Neural cell (in vitro differentiated cells): ENCODE results near the gene RABL6. TPM values are rescaled to one million over a fixed set of nuclear protein-coding genes. Genes with fewer than 3 reads are reported as not detected.

Experiments
- H2AFZ ChIP-seq: fragments of 200-600, 300-800 bp; sonication (generic), shearing (Covaris generic); 2 replicates; pipeline ENCODE4 v1.6.0; 2014; ENCODE audit warnings: low read depth, mild to moderate bottlenecking, antibody characterized with exemption, low read length, moderate library complexity
- H3F3A ChIP-seq: fragments of 200-600 bp; shearing (Covaris generic); 2 replicates; pipeline ENCODE4 v1.6.1; 2016; ENCODE audit warnings: mild to moderate bottlenecking, moderate library complexity, mixed read lengths, antibody characterized with exemption, low read length; ENCODE audit not compliant: insufficient read depth, poor library complexity, severe bottlenecking
- H3K27ac ChIP-seq: fragments of 200-600, 300-800 bp; sonication (generic), shearing (Covaris generic); 2 replicates; pipeline ENCODE4 v1.5.1; 2014; ENCODE audit warnings: mild to moderate bottlenecking, low read length, moderate library complexity
- H3K27me3 ChIP-seq: fragments of 300-800, 200-600 bp; sonication (generic), shearing (Covaris generic); 2 replicates; pipeline ENCODE4 v1.6.0; 2014; ENCODE audit warnings: mild to moderate bottlenecking, low read depth, low read length, moderate library complexity; ENCODE audit not compliant: insufficient read depth
- H3K36me3 ChIP-seq: fragments of 300-800, 200-600 bp; sonication (generic), shearing (Covaris generic); 2 replicates; pipeline ENCODE4 v1.5.1; 2014; ENCODE audit warnings: mild to moderate bottlenecking, antibody characterized with exemption, low read length, moderate library complexity; ENCODE audit not compliant: insufficient read depth
- H3K4me2 ChIP-seq: fragments of 300-800, 200-600 bp; sonication (generic), shearing (Covaris generic); 2 replicates; pipeline ENCODE4 v1.6.0; 2014; ENCODE audit warnings: mild to moderate bottlenecking, low read length
- H3K4me3 ChIP-seq: fragments of 300-800, 200-600 bp; sonication (generic), shearing (Covaris generic); 2 replicates; pipeline ENCODE4 v1.5.1; 2014; ENCODE audit warnings: mild to moderate bottlenecking, low read length, moderate library complexity
- H3K79me2 ChIP-seq: fragments of 200-600 bp; shearing (Covaris generic); replicated peaks from 2 replicates; pipeline ENCODE4 v1.6.0; 2014; ENCODE audit warnings: mild to moderate bottlenecking, low read length, moderate library complexity; ENCODE audit not compliant: insufficient read depth
- H3K9ac ChIP-seq: fragments of 300-800, 200-600 bp; sonication (generic), shearing (Covaris generic); 2 replicates; pipeline ENCODE4 v1.6.1; 2016; ENCODE audit warnings: mild to moderate bottlenecking, low read length, mixed read lengths
- H3K9me2 ChIP-seq: fragments of 200-600 bp; shearing (Covaris generic); 2 replicates; pipeline ENCODE4 v1.6.1; 2016; ENCODE audit warnings: mild to moderate bottlenecking, low read length, mixed read lengths; ENCODE audit not compliant: insufficient read depth
- H3K9me3 ChIP-seq: fragments of 200-600, 300-800 bp; sonication (generic), shearing (Covaris generic); 2 replicates; pipeline ENCODE4 v1.6.1; 2016; ENCODE audit warnings: mild to moderate bottlenecking, mixed run types, low read length, moderate library complexity, mixed read lengths
- H4K20me1 ChIP-seq: fragments of 200-600 bp; shearing (Covaris generic); 2 replicates; pipeline ENCODE4 v1.6.1; 2016; ENCODE audit warnings: mild to moderate bottlenecking, mixed run types; ENCODE audit not compliant: insufficient read depth
- EP300 ChIP-seq: fragments of 450-650 bp; conservative IDR thresholded peaks from 2 replicates; pipeline ENCODE4 v1.6.1; 2014; ENCODE audit warnings: antibody characterized with exemption, mild to moderate bottlenecking, moderate library complexity; ENCODE audit not compliant: poor library complexity, severe bottlenecking
- EZH2 ChIP-seq: fragments of 200-600, 300-800 bp; shearing (Covaris generic), sonication (generic); IDR thresholded peaks from 2 replicates; pipeline ENCODE4 v1.6.1; 2014; ENCODE audit warnings: antibody characterized with exemption, low read length, borderline replicate concordance, mild to moderate bottlenecking; ENCODE audit not compliant: insufficient read depth, poor library complexity, severe bottlenecking
- MXI1 ChIP-seq: fragments of 450-650 bp; conservative IDR thresholded peaks from 2 replicates; pipeline ENCODE4 v1.6.1; 2014; ENCODE audit warnings: antibody characterized with exemption, mild to moderate bottlenecking; ENCODE audit not compliant: poor library complexity, severe bottlenecking
- POLR2AphosphoS5 ChIP-seq: IDR thresholded peaks from 2 replicates; pipeline ENCODE4 v1.6.1; 2012
- RAD21 ChIP-seq: fragments of 450-650 bp; conservative IDR thresholded peaks from 2 replicates; pipeline ENCODE4 v1.6.1; 2014; ENCODE audit warnings: antibody characterized with exemption, mild to moderate bottlenecking, moderate library complexity
- SMC3 ChIP-seq: fragments of 450-650 bp; conservative IDR thresholded peaks from 2 replicates; pipeline ENCODE4 v1.6.1; 2014; ENCODE audit warnings: antibody characterized with exemption, mild to moderate bottlenecking, moderate library complexity; ENCODE audit not compliant: poor library complexity
- TAF1 ChIP-seq: IDR thresholded peaks from 2 replicates; pipeline ENCODE4 v1.6.1; 2012; ENCODE audit warnings: low read depth
- polyA plus RNA-seq: library from polyadenylated mRNA; depleted of rRNA; stranded (reverse); fragments of >200 nt; gene quantifications from 2 replicates; pipeline ENCODE4 v1.2.3, GENCODE V29; 2014
- TF ChIP-seq, protein P1 (sequence below): fragments of 450-650 bp; IDR thresholded peaks from 2 replicates; pipeline ENCODE4 v1.5.1; 2014; ENCODE audit warnings: antibody characterized with exemption, mild to moderate bottlenecking, moderate library complexity; ENCODE audit not compliant: poor library complexity, severe bottlenecking
- TF ChIP-seq, protein P2 (sequence below): IDR thresholded peaks from 2 replicates; pipeline ENCODE4 v1.6.1; 2012; ENCODE audit warnings: borderline replicate concordance

Gene RABL6
- polyA plus RNA-seq, 1 donor from 2014 or later = 46.4 TPM

DNA sequence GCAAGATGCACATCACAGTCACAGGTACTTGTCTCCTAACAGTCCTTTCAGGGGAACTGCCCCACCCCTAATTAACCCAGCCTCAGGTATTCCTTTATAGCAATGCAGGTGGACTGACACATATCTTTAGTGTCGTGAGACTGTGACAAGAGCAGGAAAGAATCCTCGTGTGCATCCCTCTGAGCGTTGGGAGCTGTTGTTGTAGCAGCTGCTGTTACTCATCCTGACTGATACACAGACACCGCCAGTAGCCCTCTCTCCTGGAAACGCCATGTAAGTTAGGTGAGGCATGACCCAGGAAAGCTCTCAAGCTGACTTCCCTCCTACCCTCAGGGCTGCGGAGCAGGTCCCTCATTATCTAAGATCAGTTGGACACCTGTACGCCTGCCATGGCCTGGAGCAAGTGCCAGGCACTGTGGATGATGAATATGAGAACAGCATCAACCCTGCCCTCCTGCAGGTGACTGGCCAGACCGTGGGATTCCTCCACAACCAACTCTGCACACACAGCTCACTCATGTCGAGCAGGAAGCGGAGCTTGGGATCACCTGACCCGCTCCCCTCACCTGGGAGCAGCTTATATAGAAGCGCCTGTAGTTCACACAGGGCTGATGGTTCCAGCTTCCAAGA is 33.2 kb upstream of the RABL6 start:
- Histone ChIP-seq H4K20me1 (no peaks in the 10 kb centered on the region), H2AFZ (no peak overlapping the region), H3K36me3 (no peaks in the 10 kb centered on the region), H3F3A (no peaks in the 10 kb centered on the region), H3K9ac (no peak overlapping the region), H3K9me3 (no peaks in the 10 kb centered on the region), H3K4me3 (no peak overlapping the region), H3K4me2 (no peak overlapping the region), H3K27ac (no peak overlapping the region), H3K9me2 (no peaks in the 10 kb centered on the region), H3K79me2 (no peaks in the 10 kb centered on the region), H3K27me3 (no peaks in the 10 kb centered on the region)
- TF ChIP-seq EP300 = no peak
- TF ChIP-seq MXI1 = no peak
- TF ChIP-seq, protein P1, sequence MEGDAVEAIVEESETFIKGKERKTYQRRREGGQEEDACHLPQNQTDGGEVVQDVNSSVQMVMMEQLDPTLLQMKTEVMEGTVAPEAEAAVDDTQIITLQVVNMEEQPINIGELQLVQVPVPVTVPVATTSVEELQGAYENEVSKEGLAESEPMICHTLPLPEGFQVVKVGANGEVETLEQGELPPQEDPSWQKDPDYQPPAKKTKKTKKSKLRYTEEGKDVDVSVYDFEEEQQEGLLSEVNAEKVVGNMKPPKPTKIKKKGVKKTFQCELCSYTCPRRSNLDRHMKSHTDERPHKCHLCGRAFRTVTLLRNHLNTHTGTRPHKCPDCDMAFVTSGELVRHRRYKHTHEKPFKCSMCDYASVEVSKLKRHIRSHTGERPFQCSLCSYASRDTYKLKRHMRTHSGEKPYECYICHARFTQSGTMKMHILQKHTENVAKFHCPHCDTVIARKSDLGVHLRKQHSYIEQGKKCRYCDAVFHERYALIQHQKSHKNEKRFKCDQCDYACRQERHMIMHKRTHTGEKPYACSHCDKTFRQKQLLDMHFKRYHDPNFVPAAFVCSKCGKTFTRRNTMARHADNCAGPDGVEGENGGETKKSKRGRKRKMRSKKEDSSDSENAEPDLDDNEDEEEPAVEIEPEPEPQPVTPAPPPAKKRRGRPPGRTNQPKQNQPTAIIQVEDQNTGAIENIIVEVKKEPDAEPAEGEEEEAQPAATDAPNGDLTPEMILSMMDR = no peak
- no peak for TF ChIP-seq SMC3
- TF ChIP-seq TAF1 = no peak
- TF ChIP-seq EZH2 = no peak
- TF ChIP-seq, protein P2, sequence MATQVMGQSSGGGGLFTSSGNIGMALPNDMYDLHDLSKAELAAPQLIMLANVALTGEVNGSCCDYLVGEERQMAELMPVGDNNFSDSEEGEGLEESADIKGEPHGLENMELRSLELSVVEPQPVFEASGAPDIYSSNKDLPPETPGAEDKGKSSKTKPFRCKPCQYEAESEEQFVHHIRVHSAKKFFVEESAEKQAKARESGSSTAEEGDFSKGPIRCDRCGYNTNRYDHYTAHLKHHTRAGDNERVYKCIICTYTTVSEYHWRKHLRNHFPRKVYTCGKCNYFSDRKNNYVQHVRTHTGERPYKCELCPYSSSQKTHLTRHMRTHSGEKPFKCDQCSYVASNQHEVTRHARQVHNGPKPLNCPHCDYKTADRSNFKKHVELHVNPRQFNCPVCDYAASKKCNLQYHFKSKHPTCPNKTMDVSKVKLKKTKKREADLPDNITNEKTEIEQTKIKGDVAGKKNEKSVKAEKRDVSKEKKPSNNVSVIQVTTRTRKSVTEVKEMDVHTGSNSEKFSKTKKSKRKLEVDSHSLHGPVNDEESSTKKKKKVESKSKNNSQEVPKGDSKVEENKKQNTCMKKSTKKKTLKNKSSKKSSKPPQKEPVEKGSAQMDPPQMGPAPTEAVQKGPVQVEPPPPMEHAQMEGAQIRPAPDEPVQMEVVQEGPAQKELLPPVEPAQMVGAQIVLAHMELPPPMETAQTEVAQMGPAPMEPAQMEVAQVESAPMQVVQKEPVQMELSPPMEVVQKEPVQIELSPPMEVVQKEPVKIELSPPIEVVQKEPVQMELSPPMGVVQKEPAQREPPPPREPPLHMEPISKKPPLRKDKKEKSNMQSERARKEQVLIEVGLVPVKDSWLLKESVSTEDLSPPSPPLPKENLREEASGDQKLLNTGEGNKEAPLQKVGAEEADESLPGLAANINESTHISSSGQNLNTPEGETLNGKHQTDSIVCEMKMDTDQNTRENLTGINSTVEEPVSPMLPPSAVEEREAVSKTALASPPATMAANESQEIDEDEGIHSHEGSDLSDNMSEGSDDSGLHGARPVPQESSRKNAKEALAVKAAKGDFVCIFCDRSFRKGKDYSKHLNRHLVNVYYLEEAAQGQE = no peak
- TF ChIP-seq RAD21 = no peak
- TF ChIP-seq POLR2AphosphoS5 = no peak

DNA sequence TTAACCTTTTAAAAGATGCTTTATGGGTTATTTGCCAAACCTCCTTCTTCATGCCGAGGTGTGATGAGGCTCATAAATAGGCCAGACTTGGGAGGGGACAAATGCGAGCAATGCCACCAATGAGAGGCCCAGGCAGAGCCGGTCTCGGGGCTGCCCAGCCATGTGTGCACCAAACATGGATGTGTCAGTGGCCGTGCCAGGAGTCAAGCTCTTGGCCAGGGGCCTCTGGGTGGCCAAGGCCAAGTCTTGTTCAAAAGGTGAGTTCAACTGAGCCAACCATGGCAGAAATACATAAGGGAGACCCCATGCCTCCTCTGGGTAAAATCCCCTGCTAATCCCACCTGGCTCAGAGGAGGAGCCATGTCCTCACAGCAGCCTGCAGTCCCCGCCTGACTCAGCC is 32.6 kb upstream of the RABL6 start:
- H2AFZ ChIP-seq = no peak overlapping the region
- H3K9ac ChIP-seq = no peak overlapping the region
- no peaks in the 10 kb centered on the region for H3F3A ChIP-seq
- no peaks in the 10 kb centered on the region for H3K9me3 ChIP-seq
- no peaks in the 10 kb centered on the region for H3K9me2 ChIP-seq
- H3K27me3 ChIP-seq = no peaks in the 10 kb centered on the region
- H3K4me3 ChIP-seq = no peak overlapping the region
- H3K4me2 ChIP-seq = no peak overlapping the region
- H3K79me2 ChIP-seq = no peaks in the 10 kb centered on the region
- no peak overlapping the region for H3K27ac ChIP-seq
- no peaks in the 10 kb centered on the region for H3K36me3 ChIP-seq
- TF ChIP-seq EZH2 (no peak), POLR2AphosphoS5 (no peak), EP300 (no peak), TAF1 (no peak), SMC3 (no peak), MXI1 (no peak), RAD21 (no peak)
- TF ChIP-seq, protein P2 = no peak
- TF ChIP-seq, protein P1 = no peak
- no peaks in the 10 kb centered on the region for H4K20me1 ChIP-seq
